Measurements from ENCODE around the gene KCNJ16. TPM values are rescaled to one million over a fixed set of nuclear protein-coding genes. Genes with fewer than 3 reads are reported as not detected.

KCNJ16 gene
- total RNA-seq, 1 experiment from 2014 or later = not detected

GRCh38 chr17:70060415-70060814, 14.6 kb upstream of the KCNJ16 start:
- TF ChIP-seq POLR2AphosphoS5 (IDR thresholded peaks at IDR 0.05; ENCODE audit: low read depth, low read length) (no peak), TCF7L2 (IDR thresholded peaks at IDR 0.05; ENCODE audit: low read depth, low read length) (no peak), SIN3A (IDR thresholded peaks at IDR 0.05; ENCODE audit: borderline replicate concordance, insufficient read depth, low read depth, low read length) (no peak)
- TF ChIP-seq, protein P1, sequence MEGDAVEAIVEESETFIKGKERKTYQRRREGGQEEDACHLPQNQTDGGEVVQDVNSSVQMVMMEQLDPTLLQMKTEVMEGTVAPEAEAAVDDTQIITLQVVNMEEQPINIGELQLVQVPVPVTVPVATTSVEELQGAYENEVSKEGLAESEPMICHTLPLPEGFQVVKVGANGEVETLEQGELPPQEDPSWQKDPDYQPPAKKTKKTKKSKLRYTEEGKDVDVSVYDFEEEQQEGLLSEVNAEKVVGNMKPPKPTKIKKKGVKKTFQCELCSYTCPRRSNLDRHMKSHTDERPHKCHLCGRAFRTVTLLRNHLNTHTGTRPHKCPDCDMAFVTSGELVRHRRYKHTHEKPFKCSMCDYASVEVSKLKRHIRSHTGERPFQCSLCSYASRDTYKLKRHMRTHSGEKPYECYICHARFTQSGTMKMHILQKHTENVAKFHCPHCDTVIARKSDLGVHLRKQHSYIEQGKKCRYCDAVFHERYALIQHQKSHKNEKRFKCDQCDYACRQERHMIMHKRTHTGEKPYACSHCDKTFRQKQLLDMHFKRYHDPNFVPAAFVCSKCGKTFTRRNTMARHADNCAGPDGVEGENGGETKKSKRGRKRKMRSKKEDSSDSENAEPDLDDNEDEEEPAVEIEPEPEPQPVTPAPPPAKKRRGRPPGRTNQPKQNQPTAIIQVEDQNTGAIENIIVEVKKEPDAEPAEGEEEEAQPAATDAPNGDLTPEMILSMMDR (IDR thresholded peaks at IDR 0.05) = no peak
- TF ChIP-seq, protein P2, sequence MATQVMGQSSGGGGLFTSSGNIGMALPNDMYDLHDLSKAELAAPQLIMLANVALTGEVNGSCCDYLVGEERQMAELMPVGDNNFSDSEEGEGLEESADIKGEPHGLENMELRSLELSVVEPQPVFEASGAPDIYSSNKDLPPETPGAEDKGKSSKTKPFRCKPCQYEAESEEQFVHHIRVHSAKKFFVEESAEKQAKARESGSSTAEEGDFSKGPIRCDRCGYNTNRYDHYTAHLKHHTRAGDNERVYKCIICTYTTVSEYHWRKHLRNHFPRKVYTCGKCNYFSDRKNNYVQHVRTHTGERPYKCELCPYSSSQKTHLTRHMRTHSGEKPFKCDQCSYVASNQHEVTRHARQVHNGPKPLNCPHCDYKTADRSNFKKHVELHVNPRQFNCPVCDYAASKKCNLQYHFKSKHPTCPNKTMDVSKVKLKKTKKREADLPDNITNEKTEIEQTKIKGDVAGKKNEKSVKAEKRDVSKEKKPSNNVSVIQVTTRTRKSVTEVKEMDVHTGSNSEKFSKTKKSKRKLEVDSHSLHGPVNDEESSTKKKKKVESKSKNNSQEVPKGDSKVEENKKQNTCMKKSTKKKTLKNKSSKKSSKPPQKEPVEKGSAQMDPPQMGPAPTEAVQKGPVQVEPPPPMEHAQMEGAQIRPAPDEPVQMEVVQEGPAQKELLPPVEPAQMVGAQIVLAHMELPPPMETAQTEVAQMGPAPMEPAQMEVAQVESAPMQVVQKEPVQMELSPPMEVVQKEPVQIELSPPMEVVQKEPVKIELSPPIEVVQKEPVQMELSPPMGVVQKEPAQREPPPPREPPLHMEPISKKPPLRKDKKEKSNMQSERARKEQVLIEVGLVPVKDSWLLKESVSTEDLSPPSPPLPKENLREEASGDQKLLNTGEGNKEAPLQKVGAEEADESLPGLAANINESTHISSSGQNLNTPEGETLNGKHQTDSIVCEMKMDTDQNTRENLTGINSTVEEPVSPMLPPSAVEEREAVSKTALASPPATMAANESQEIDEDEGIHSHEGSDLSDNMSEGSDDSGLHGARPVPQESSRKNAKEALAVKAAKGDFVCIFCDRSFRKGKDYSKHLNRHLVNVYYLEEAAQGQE (IDR thresholded peaks at IDR 0.05; ENCODE audit: insufficient read depth in 1 of 2, low read depth in 2 of 2, low read length in 1 of 2) = no peak
- POLR2A ChIA-PET = no interaction called here
- in situ Hi-C loops (cut with HindIII; ENCODE audit: low pct_unique_long_range_greater_than_20kb, low sequenced_read_pairs) = no loop called here
- DNase-seq (ENCODE audit: low read depth, low spot score) (no peak), ATAC-seq (no peak)
- no peak overlapping the region for H3K4me3 ChIP-seq (ENCODE audit: low read depth in 2 of 2, low read length in 2 of 2)
- H3K27me3 ChIP-seq (ENCODE audit: control insufficient read depth, insufficient read depth, low read length) = no peaks in the 10 kb centered on the region
- BruUV-seq (replicated peaks) = no TSS peak
- H3K27ac ChIP-seq (ENCODE audit: low read length) = no peak overlapping the region
- H3K9me3 ChIP-seq (ENCODE audit: control insufficient read depth, insufficient read depth, low read depth, low read length) = no peaks in the 10 kb centered on the region
- CTCF ChIA-PET = no interaction called here
- intact Hi-C loops (cut with micrococcal nuclease; ENCODE audit: unreplicated experiment) = no loop called here
- H3K4me1 ChIP-seq (ENCODE audit: control insufficient read depth, insufficient read depth, low read length) = no peaks in the 10 kb centered on the region
- H3K36me3 ChIP-seq (ENCODE audit: control insufficient read depth, insufficient read depth, low read length) = no peaks in the 10 kb centered on the region

- H3K9me3 ChIP-seq (ENCODE audit: control insufficient read depth, insufficient read depth, low read depth, low read length) = no peaks in the 10 kb centered on the region
- no peak overlapping the region for H3K4me3 ChIP-seq (ENCODE audit: low read depth in 2 of 2, low read length in 2 of 2)
- ATAC-seq (no peak), DNase-seq (ENCODE audit: low read depth, low spot score) (no peak)
- H3K4me1 ChIP-seq (ENCODE audit: control insufficient read depth, insufficient read depth, low read length) = no peaks in the 10 kb centered on the region
- TF ChIP-seq TCF7L2 (IDR thresholded peaks at IDR 0.05; ENCODE audit: low read depth, low read length) (no peak), SIN3A (IDR thresholded peaks at IDR 0.05; ENCODE audit: borderline replicate concordance, insufficient read depth, low read depth, low read length) (no peak), POLR2AphosphoS5 (IDR thresholded peaks at IDR 0.05; ENCODE audit: low read depth, low read length) (no peak)
- TF ChIP-seq, protein P1 (IDR thresholded peaks at IDR 0.05) = no peak
- TF ChIP-seq, protein P2 (IDR thresholded peaks at IDR 0.05; ENCODE audit: insufficient read depth in 1 of 2, low read depth in 2 of 2, low read length in 1 of 2) = no peak
- 0 out of 2 replicates have a peak, but pooled peaks cover 3% of the 10 kb centered on the region for H3K27me3 ChIP-seq (ENCODE audit: control insufficient read depth, insufficient read depth, low read length)
- in situ Hi-C loops (cut with HindIII; ENCODE audit: low pct_unique_long_range_greater_than_20kb, low sequenced_read_pairs) = no loop called here
- ChIA-PET POLR2A (no interaction called here), CTCF (no interaction called here)
- H3K27ac ChIP-seq (ENCODE audit: low read length) = no peak overlapping the region
- BruUV-seq (replicated peaks) = no TSS peak
- no peaks in the 10 kb centered on the region for H3K36me3 ChIP-seq (ENCODE audit: control insufficient read depth, insufficient read depth, low read length)
- intact Hi-C loops (cut with micrococcal nuclease; ENCODE audit: unreplicated experiment) = no loop called here
Observed at GRCh38 chr17:70067134-70067533, 7.9 kb upstream of the KCNJ16 start.
